ENCODE measurements around the gene BCAS4. TPM values are rescaled to one million over a fixed set of nuclear protein-coding genes. Genes with fewer than 3 reads are reported as not detected.

Gene BCAS4
- polyA plus RNA-seq, 1 experiment, result 37.3 TPM

- H3K27me3 ChIP-seq (ENCODE audit: control insufficient read depth, insufficient read depth, low read length), result no peaks in the 10 kb centered on the region
- H3K9me3 ChIP-seq (ENCODE audit: control insufficient read depth, insufficient read depth, low read length), result no peaks in the 10 kb centered on the region
- CTCF ChIA-PET, result interaction anchor here (0.8 to 2.8 kb wide), 3 partner anchors 38 to 101 kb away, joined by 3 to 11 read pairs (median 7); partner anchors contain the start of gene BCAS4
- no peak for TF ChIP-seq CTCF (IDR thresholded peaks at IDR 0.05; ENCODE audit: low read depth, low read length)
- H3K4me3 ChIP-seq (ENCODE audit: low read depth, low read length), result no peak overlapping the region
- no peak overlapping the region for H3K27ac ChIP-seq (ENCODE audit: low read depth, low read length)
- DNase-seq (ENCODE audit: low read depth, low spot score), result no peak
- POLR2A ChIA-PET, result no interaction called here
Observed at GRCh38 chr20:50891138-50891537, 96.3 kb downstream of the BCAS4 start.

GRCh38 chr20:50892394-50892793 is 97.5 kb downstream of the BCAS4 start:
- no peaks in the 10 kb centered on the region for H3K27me3 ChIP-seq (ENCODE audit: control insufficient read depth, insufficient read depth, low read length)
- POLR2A ChIA-PET, result no interaction called here
- no peaks in the 10 kb centered on the region for H3K9me3 ChIP-seq (ENCODE audit: control insufficient read depth, insufficient read depth, low read length)
- TF ChIP-seq CTCF (IDR thresholded peaks at IDR 0.05; ENCODE audit: low read depth, low read length), result no peak
- no peak overlapping the region for H3K4me3 ChIP-seq (ENCODE audit: low read depth, low read length)
- DNase-seq (ENCODE audit: low read depth, low spot score), result no peak
- CTCF ChIA-PET, result interaction anchor here (2.8 kb wide), 1 partner anchor 98 kb away, joined by 11 read pairs; the partner anchor contains the start of gene BCAS4
- no peak overlapping the region for H3K27ac ChIP-seq (ENCODE audit: low read depth, low read length)

GRCh38 chr20:50893620-50894019 is 98.8 kb downstream of the BCAS4 start:
- no peaks in the 10 kb centered on the region for H3K9me3 ChIP-seq (ENCODE audit: control insufficient read depth, insufficient read depth, low read length)
- ChIA-PET POLR2A (no interaction called here), CTCF (no interaction called here)
- DNase-seq (ENCODE audit: low read depth, low spot score), result no peak
- H3K27ac ChIP-seq (ENCODE audit: low read depth, low read length), result no peak overlapping the region
- no peak for TF ChIP-seq CTCF (IDR thresholded peaks at IDR 0.05; ENCODE audit: low read depth, low read length)
- H3K27me3 ChIP-seq (ENCODE audit: control insufficient read depth, insufficient read depth, low read length), result no peaks in the 10 kb centered on the region
- no peak overlapping the region for H3K4me3 ChIP-seq (ENCODE audit: low read depth, low read length)

- no peaks in the 10 kb centered on the region for H3K27me3 ChIP-seq (ENCODE audit: control insufficient read depth, insufficient read depth, low read length)
- CTCF ChIA-PET, result interaction anchor here (0.6 to 2.4 kb wide), 4 partner anchors 8 to 102 kb away, joined by 3 to 12 read pairs (median 4); partner anchors contain the start of gene BCAS4
- no peak for TF ChIP-seq CTCF (IDR thresholded peaks at IDR 0.05; ENCODE audit: low read depth, low read length)
- no peak overlapping the region for H3K4me3 ChIP-seq (ENCODE audit: low read depth, low read length)
- peak; percentile 38 for DNase-seq (ENCODE audit: low read depth, low spot score)
- peak overlapping the region; percentile 49 for H3K27ac ChIP-seq (ENCODE audit: low read depth, low read length)
- H3K9me3 ChIP-seq (ENCODE audit: control insufficient read depth, insufficient read depth, low read length), result no peaks in the 10 kb centered on the region
- POLR2A ChIA-PET, result interaction anchor here (0.6 to 0.9 kb wide), 4 partner anchors 25 to 1023 kb away, joined by 3 to 5 read pairs (median 4); partner anchors contain the start of gene BCAS4
Observed at GRCh38 chr20:50895111-50895830, 100.4 kb downstream of the BCAS4 start.

GRCh38 chr20:50898475-50898874 is 103.6 kb downstream of the BCAS4 start:
- H3K27me3 ChIP-seq (ENCODE audit: control insufficient read depth, insufficient read depth, low read length), result no peaks in the 10 kb centered on the region
- ChIA-PET POLR2A (no interaction called here), CTCF (interaction anchor here (0.7 to 2.2 kb wide), 2 partner anchors 31 to 1090 kb away, joined by 4 to 10 read pairs; no protein-coding TSS in a partner anchor)
- no peak for DNase-seq (ENCODE audit: low read depth, low spot score)
- no peak for TF ChIP-seq CTCF (IDR thresholded peaks at IDR 0.05; ENCODE audit: low read depth, low read length)
- no peak overlapping the region for H3K4me3 ChIP-seq (ENCODE audit: low read depth, low read length)
- no peaks in the 10 kb centered on the region for H3K9me3 ChIP-seq (ENCODE audit: control insufficient read depth, insufficient read depth, low read length)
- H3K27ac ChIP-seq (ENCODE audit: low read depth, low read length), result no peak overlapping the region

All from AG04450 (cell line).